ENCODE data around the gene FBP1. TPM values are rescaled to one million over a fixed set of nuclear protein-coding genes. Genes with fewer than 3 reads are reported as not detected.

Gene FBP1
- total and polyA plus RNA-seq, 2 donors (not counting 3 experiments of a cell fraction or from before 2014, with no cell fraction given) = 2.5 to 3.8 TPM

GRCh38 chr9:94576131-94576530 is 63.2 kb downstream of the FBP1 start:
- no peaks in the 10 kb centered on the region for H3K79me2 ChIP-seq (ENCODE audit: control insufficient read depth, insufficient read depth, low read length)
- no TSS peak for BruUV-seq (replicated peaks)
- FAIRE-seq (no peak), DNase-seq (ENCODE audit: low read depth, low spot score) (no peak)
- H3K4me1 ChIP-seq (ENCODE audit: control insufficient read depth, extremely low read depth, insufficient read depth, low read length) = no peaks in the 10 kb centered on the region
- POLR2A ChIA-PET = no interaction called here
- no peak overlapping the region for H2AFZ ChIP-seq (ENCODE audit: low read depth, low read length)
- H3K4me3 ChIP-seq (replicated peaks in 1 of 3; ENCODE audit: insufficient read depth in 1 of 3, low read depth in 1 of 3, low read length in 3 of 3) = no peak overlapping the region
- H3K27ac ChIP-seq (ENCODE audit: insufficient read depth, low read depth, low read length) = no peak overlapping the region
- no peak overlapping the region for H3K4me2 ChIP-seq (ENCODE audit: insufficient read depth, low read length)
- CTCF ChIA-PET = no interaction called here
- dilution Hi-C loops (cut with MboI; ENCODE audit: extremely low pct_ligation_motif_present, low sequenced_read_pairs) = no loop called here
- no peaks in the 10 kb centered on the region for H3K9me3 ChIP-seq (replicated peaks; ENCODE audit: control insufficient read depth, insufficient read depth, low read length)
- H3K27me3 ChIP-seq (ENCODE audit: control insufficient read depth in 2 of 2, insufficient read depth in 2 of 2, low read length in 2 of 2) = no peaks in the 10 kb centered on the region
- H3K9me1 ChIP-seq (replicated peaks; ENCODE audit: control insufficient read depth, extremely low read depth, insufficient read depth, low read length) = no peaks in the 10 kb centered on the region
- H3K36me3 ChIP-seq (ENCODE audit: control insufficient read depth in 2 of 2, extremely low read depth in 1 of 2, insufficient read depth in 2 of 2, low read length in 2 of 2) = no peaks in the 10 kb centered on the region
- no peaks in the 10 kb centered on the region for H4K20me1 ChIP-seq (replicated peaks; ENCODE audit: control insufficient read depth, extremely low read depth, insufficient read depth, low read length)
- TF ChIP-seq FOS (IDR thresholded peaks at IDR 0.05; ENCODE audit: borderline replicate concordance, insufficient read depth, low read length) (no peak), POLR2A (IDR thresholded peaks at IDR 0.05; ENCODE audit: low read depth, low read length) (no peak), POLR2AphosphoS5 (IDR thresholded peaks at IDR 0.05; ENCODE audit: insufficient read depth, low read depth, low read length) (no peak), GATA2 (IDR thresholded peaks at IDR 0.05; ENCODE audit: insufficient read depth, insufficient read length, low read depth, low read length) (no peak), EZH2 (IDR thresholded peaks at IDR 0.05; ENCODE audit: borderline replicate concordance, low read depth, low read length, severe bottlenecking) (no peak), JUN (IDR thresholded peaks at IDR 0.05; ENCODE audit: borderline replicate concordance, insufficient read depth, insufficient read length, low read depth) (no peak), MYC (IDR thresholded peaks at IDR 0.05; ENCODE audit: low read depth, low read length) (no peak)
- TF ChIP-seq, protein P1, sequence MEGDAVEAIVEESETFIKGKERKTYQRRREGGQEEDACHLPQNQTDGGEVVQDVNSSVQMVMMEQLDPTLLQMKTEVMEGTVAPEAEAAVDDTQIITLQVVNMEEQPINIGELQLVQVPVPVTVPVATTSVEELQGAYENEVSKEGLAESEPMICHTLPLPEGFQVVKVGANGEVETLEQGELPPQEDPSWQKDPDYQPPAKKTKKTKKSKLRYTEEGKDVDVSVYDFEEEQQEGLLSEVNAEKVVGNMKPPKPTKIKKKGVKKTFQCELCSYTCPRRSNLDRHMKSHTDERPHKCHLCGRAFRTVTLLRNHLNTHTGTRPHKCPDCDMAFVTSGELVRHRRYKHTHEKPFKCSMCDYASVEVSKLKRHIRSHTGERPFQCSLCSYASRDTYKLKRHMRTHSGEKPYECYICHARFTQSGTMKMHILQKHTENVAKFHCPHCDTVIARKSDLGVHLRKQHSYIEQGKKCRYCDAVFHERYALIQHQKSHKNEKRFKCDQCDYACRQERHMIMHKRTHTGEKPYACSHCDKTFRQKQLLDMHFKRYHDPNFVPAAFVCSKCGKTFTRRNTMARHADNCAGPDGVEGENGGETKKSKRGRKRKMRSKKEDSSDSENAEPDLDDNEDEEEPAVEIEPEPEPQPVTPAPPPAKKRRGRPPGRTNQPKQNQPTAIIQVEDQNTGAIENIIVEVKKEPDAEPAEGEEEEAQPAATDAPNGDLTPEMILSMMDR (IDR thresholded peaks at IDR 0.05; ENCODE audit: extremely low read depth in 1 of 2, insufficient read depth in 1 of 2, low read depth in 1 of 2, low read length in 2 of 2) = no peak
- TF ChIP-seq, protein P2, sequence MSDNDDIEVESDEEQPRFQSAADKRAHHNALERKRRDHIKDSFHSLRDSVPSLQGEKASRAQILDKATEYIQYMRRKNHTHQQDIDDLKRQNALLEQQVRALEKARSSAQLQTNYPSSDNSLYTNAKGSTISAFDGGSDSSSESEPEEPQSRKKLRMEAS (IDR thresholded peaks at IDR 0.05; ENCODE audit: insufficient read depth, insufficient read length) = no peak
- H3K9ac ChIP-seq (replicated peaks; ENCODE audit: extremely low read depth, insufficient read depth, low read length) = no peak overlapping the region
- intact Hi-C loops (cut with micrococcal nuclease) = no loop called here
